HL-60 (cell line): ENCODE results near the gene MEF2B.

Experiments
- DNase-seq, 2 experiments: peaks; one replicate each; pipeline ENCODE4 v3.0.0-alpha.2; 2010 to 2020; ENCODE audit warnings: low read depth in 1 of 2, low spot score in 1 of 2
- H3K27ac ChIP-seq: fragments of 250-450 bp; sonication (Bioruptor Pico); replicated peaks from 2 replicates; pipeline ENCODE4 v1.5.1; 2020; ENCODE audit warnings: mild to moderate bottlenecking, moderate library complexity
- H3K27me3 ChIP-seq: fragments of 250-450 bp; sonication (Bioruptor Pico); 2 replicates; pipeline ENCODE4 v1.5.1; 2021; ENCODE audit warnings: mild to moderate bottlenecking, moderate library complexity; ENCODE audit not compliant: insufficient read depth, poor library complexity, severe bottlenecking
- H3K4me3 ChIP-seq: replicated peaks from 2 replicates; pipeline ENCODE4 v1.5.1; 2011; ENCODE audit warnings: mild to moderate bottlenecking, control low read depth, low read length; ENCODE audit not compliant: insufficient read depth
- CTCF ChIP-seq: IDR thresholded peaks from one replicate; pipeline ENCODE4 v1.5.1; 2011; ENCODE audit warnings: low read length, control low read depth, inconsistent platforms; ENCODE audit not compliant: insufficient read depth
- GABPA ChIP-seq: IDR thresholded peaks from 2 replicates; pipeline ENCODE4 v1.6.1; 2012; ENCODE audit warnings: low read depth
- POLR2AphosphoS5 ChIP-seq: IDR thresholded peaks from 2 replicates; pipeline ENCODE4 v1.6.1; 2012; ENCODE audit warnings: low read depth
- REST ChIP-seq: IDR thresholded peaks from 2 replicates; pipeline ENCODE4 v1.6.1; 2012; ENCODE audit warnings: low read depth; ENCODE audit not compliant: insufficient replicate concordance
- SPI1 ChIP-seq: IDR thresholded peaks from 2 replicates; pipeline ENCODE4 v1.6.1; 2012; ENCODE audit warnings: low read depth, mild to moderate bottlenecking, borderline replicate concordance

The MEF2B gene

GRCh38 chr19:19115954-19116353 lies 54.1 kb downstream of the MEF2B start:
- TF ChIP-seq CTCF (peak; percentile 10), POLR2AphosphoS5 (no peak)
- peak in 1 of 2 experiments; percentile 41 for DNase-seq
- peaks cover 2% of the 10 kb centered on the region for H3K27me3 ChIP-seq
- H3K27ac ChIP-seq = no peak overlapping the region
- no peak overlapping the region for H3K4me3 ChIP-seq

DNA sequence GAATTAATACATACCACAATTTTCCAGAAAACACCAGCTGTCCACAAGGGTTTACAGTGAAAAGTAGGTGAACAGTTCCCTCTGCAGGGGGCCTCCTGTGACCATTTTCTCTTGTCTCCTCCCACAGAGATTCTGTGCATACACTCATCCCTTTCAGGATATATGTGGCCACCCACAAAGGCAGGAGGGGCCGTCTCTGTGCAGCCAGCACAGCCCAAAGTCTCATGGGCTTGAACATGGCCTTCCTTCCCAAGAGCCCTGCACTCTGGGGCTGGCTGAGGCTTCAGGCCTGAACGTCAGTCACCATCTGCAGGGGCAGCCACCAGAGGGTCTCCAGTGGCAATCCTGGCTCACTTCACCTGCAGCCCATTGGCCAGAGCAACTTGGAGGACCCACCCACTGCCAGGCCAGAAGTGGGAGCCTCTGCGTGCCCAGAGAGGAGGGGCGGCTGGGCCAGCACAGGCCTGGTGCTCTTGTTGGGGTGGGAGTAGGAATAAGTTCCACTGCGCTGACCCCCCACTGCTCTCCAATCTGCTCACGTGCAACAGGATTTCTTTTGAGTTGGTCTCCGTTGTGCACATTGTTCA lies 56.9 kb downstream of the MEF2B start:
- Histone ChIP-seq H3K4me3 (no peak overlapping the region), H3K27ac (no peak overlapping the region), H3K27me3 (peaks cover 6% of the 10 kb centered on the region)
- DNase-seq = peak in 1 of 2 experiments; percentile 16
- no peak for TF ChIP-seq POLR2AphosphoS5
- no peak for TF ChIP-seq REST
- no peak for TF ChIP-seq SPI1
- TF ChIP-seq CTCF = no peak
- no peak for TF ChIP-seq GABPA

DNA sequence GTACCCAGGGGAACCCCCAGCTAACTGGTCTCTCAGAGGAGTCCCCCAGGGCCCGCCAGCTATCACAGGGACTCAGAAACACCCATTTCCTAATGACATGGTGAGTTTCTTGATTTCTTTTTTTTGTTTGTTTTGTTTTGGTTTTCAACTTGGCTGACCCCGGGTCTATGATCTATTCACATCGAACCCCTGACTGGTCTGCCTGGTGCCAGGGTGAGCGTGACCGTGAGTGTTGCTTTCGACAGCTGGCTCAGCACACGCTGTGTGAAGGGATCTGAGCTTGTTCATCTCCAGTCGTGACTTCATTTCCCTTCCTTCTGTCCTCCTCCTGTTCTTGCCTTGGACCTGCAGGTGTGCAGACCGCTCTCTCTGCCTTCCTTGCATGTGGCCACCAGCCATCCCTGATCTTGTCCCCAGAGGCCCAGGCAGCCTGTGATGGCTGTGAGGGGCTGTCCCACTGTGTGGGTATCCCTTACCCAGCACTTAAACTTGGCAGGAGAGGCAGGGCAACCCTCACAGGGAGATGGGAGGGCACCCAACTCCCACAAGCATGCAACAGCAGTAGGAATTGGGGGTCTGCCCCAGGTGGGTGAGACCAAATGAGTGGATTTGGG lies 58.0 kb downstream of the MEF2B start:
- DNase-seq = no peak
- H3K4me3 ChIP-seq = no peak overlapping the region
- TF ChIP-seq SPI1 (no peak), POLR2AphosphoS5 (no peak), REST (no peak), GABPA (no peak), CTCF (no peak)
- no peak overlapping the region for H3K27ac ChIP-seq
- peaks cover 6% of the 10 kb centered on the region for H3K27me3 ChIP-seq
